HG03460 (cell line): Measurements from ENCODE around the gene NDUFV1.
"Not testable (repeated sequence)": the region's sequence is repeated elsewhere in the genome, so short reads cannot be mapped to it uniquely, and the experiment has no call there.

Experiments
- ATAC-seq: cut with Tn5 transposase; IDR thresholded peaks from one replicate; pipeline ENCODE4 v1.9.1; 2021; ENCODE audit not compliant: unreplicated experiment

The NDUFV1 gene

GRCh38 chr11:67626970-67627369 is 20.2 kb downstream of the NDUFV1 start:
- no peak for ATAC-seq

GRCh38 chr11:67627441-67627811 is 20.7 kb downstream of the NDUFV1 start:
- no peak for ATAC-seq

GRCh38 chr11:67627812-67628624 is 21.3 kb downstream of the NDUFV1 start:
- ATAC-seq, result no peak

GRCh38 chr11:67628710-67629385 is 22.1 kb downstream of the NDUFV1 start:
- ATAC-seq, result no peak

- ATAC-seq, result peak; percentile 40
These were observed 22.9 kb downstream of the NDUFV1 start, which contains the start of gene NUDT8 for GRCh38 chr11:67629386-67630227. NUDT8 (minus strand) TSS chr11:67629937; CDS start chr11:67629911, 26 bp downstream.

GRCh38 chr11:67630228-67630942 is 23.6 kb downstream of the NDUFV1 start:
- peak; percentile 64 for ATAC-seq

GRCh38 chr11:67630943-67631331 is 24.2 kb downstream of the NDUFV1 start:
- ATAC-seq, result no peak

- no peak for ATAC-seq
These were observed 24.7 kb downstream of the NDUFV1 start for GRCh38 chr11:67631411-67631810.

GRCh38 chr11:67631853-67632174 is 25.1 kb downstream of the NDUFV1 start:
- no peak for ATAC-seq

GRCh38 chr11:67632175-67632981 is 25.6 kb downstream of the NDUFV1 start:
- no peak for ATAC-seq

- no peak for ATAC-seq
These were observed 26.4 kb downstream of the NDUFV1 start for GRCh38 chr11:67632982-67633755.

GRCh38 chr11:67633758-67634365 is 27.1 kb downstream of the NDUFV1 start:
- ATAC-seq, result no peak

- ATAC-seq, result no peak
These were observed 27.9 kb downstream of the NDUFV1 start for GRCh38 chr11:67634366-67635230.

GRCh38 chr11:67635231-67635521 is 28.4 kb downstream of the NDUFV1 start:
- no peak for ATAC-seq

- no peak for ATAC-seq
These were observed 30.2 kb downstream of the NDUFV1 start for GRCh38 chr11:67636962-67637361.

GRCh38 chr11:67637441-67637840 is 30.7 kb downstream of the NDUFV1 start:
- not testable (repeated sequence) for ATAC-seq

- ATAC-seq, result no peak
These were observed 32.0 kb downstream of the NDUFV1 start for GRCh38 chr11:67638535-67639437.
